ENCODE data around the gene PRKCD. TPM values are rescaled to one million over a fixed set of nuclear protein-coding genes. Genes with fewer than 3 reads are reported as not detected.

The PRKCD gene
- total RNA-seq, 1 donor from 2014 or later, result 10.6 TPM

DNA sequence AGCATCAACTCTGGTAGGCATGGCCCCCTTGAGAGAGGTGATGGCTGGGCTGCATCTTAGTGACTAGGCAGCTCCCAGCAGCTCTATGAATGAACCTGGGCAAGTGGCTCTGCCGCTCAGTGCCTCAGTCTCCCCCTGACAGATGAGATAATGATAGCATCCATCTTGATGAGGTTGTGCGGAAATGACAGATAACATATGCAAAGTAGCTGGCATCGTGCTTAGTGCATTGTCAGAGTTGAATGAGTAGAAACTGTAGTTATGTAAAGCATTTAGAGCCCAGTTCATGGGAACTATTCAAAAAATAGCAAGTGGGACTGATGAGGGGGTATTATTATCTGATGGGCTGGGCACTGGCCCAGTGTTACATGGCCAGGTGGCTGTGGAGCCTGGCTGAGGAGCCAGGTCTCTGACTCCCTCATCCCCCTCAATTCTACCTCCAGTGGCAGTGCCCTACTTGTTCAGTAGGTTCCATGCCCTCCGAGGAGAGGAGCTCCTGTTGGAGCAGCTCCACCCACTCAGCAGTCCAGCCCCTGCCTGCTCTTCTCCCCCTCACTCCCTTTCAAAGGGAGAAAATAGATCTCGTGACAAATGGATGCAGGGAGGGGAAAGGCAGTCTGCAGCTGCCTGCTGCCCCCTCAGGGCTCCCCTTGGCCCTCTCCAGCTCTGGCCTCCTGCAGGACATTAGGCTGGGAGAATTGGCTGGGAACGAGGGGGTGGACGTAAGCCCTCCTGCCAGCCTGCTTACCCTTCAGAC, 6.6 kb downstream of the PRKCD start:
- intact Hi-C loops (cut with DNase I), result loop anchor here (10.0 kb wide), 1 partner anchor 633 kb away; the partner anchor contains the start of genes NT5DC2 and UQCC5

DNA sequence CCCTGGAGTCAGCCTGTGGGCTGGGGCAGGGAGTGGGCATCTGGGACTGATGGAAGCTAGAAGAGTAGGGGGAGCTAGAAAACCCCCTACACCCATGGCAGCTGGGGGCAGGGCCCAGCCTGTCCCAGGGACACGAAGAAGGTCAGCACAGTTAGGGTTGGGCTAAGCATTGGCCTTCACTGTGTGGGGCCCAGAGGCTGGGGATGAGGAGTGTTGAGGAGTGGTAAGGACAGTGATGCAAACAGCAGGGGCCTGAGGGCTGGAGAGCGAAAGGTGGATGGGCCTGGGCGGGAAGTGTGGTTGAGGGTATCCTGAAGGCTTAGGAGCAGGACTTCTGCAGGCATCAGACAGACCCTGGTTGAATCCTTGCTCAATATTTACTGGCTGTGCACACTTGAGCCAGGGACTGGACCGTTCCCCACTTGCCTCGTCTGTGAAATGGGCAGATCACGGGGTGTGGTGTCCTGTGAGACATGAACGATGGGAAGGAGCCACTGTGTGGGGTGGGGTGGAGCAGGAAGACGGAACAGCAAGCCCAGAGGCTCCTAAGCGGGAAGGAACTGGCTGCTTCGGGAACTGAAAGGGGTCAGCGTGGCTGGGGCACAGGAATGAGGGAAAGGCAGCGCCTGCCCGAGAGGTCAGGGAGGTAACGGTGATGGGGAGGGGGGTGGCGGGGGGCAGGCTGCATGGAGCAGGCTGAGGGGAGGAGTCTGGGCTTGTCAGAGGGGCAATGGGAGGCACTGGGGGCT, 7.3 kb downstream of the PRKCD start:
- intact Hi-C loops (cut with DNase I), result loop anchor here (10.0 kb wide), 1 partner anchor 634 kb away; the partner anchor contains the start of genes NT5DC2 and UQCC5
- DNase-seq (ENCODE audit: low spot score), result no peak

More for the DNA sequence above, 6.6 kb downstream of the PRKCD start:
- DNase-seq (ENCODE audit: low spot score), result no peak

DNA sequence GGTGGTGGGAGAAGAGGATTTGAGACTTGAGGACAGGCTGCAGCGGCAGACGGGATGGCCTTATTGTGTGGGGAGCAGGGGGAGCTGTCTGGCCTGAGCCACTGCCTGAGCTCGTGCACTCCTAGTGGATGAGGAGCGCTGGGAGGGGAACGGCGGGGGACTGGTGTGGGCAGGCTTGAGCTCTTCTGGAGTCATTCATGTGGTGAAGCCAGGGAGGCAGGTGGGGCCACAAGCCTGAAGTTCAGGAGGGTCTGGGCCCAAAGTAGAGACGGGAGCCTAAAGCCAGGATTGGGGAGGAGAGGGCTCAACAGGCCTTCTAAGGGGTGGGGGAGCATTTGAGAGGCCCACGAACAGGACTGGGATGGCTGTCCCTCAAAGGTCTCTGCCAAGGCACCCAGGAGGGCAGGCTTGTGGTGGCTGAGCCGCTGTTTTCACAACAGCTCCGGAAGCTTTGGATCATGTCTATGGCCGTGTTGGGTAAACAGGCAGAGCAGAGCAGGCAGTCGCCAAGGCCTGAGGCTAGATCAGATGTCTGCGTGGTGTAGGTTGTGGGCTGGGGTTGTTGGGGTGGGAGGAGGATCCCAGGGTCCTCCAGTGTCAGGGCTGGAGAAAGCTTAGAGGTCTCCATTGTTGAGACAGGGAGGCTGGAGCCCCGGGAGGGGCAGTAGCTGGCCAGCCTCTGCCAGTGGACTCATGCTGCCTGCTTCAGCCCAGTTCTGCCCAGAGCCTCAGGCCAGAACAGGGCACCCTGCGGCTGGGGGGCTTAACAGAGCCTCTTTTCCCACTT, 8.2 kb downstream of the PRKCD start:
- intact Hi-C loops (cut with DNase I), result loop anchor here (10.0 kb wide), 1 partner anchor 634 kb away; the partner anchor contains the start of genes NT5DC2 and UQCC5
- DNase-seq (ENCODE audit: low spot score), result no peak

DNA sequence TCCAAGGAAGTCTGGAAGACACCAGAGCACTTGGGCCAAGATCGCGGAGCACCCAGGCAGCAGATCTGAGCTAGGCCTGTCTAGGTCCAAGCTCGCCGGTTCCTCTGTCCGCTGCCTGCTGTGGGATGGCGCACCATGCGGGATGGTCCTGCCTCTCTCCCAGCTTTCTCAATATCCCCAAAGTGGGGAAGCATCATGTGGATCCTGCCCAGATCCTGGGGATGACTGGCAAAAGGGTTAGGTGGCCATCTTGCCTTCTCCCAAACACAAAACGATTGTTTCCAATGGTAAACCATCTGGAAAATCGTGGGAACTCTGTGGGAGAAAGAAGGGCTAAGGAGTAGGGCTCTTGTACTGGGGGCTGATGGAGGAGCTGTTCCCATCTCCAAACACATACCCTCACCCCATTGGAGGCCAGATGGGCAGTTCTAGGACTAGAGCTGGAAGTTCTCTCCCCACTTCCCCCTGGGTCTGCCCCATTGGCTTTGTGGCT, 8.9 kb downstream of the PRKCD start:
- DNase-seq (ENCODE audit: low spot score), result no peak
- intact Hi-C loops (cut with DNase I), result loop anchor here (10.0 kb wide), 1 partner anchor 635 kb away; the partner anchor contains the start of genes NT5DC2 and UQCC5

DNA sequence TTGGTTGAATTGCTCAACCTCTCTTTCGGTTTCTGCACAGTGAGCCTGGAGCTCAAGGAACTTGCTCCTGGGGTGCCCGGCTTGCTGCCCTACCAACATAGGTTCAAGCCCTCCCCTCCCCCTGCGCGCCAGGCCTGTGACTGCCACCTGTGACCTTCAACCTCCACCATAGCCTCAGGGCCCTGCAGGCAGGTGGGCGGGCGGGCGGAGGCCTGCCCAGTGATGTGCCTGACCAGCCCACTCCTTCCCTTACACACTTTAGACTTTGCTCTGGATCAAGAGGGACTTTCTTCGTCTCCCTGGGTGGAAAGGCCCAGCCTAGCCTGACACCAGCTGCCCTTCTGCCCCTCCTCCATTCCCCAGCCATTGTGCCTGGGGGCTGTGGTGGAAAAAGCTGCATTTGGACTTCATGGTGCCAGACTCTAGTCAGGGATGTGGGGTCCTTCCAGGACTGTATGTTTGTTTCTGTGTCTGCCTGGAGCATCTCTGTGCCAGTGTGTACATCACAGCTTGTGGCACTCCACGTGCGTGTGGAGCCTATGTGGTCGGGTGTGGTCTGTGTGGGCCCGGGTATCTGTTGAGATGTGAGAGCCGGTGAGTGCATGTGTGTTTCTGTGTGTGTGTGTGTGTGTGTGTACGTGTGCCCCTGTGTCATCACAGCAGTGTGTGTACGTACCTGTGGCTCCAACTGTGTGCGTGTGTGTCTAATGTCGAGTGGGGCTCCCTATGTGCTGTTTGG, 9.5 kb downstream of the PRKCD start:
- no peak for DNase-seq (ENCODE audit: low spot score)
- intact Hi-C loops (cut with DNase I), result no loop called here

DNA sequence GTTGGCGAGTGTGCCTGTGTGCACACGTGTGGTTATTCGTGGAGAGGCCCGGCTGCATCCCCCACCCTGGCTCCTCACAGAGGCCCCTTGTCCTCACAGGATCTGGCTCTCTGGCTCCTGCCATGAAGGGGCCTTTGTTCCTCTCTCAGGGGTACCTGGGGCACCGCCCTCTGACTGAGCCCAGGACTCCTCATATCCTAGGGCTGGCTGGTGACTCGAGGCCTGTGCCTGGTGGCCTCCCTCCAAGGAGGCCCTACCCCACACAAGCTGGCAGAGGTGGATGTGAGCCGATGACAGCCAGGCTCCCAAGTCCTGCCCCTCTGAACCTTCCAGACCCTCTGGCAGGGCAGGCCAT, 10.0 kb downstream of the PRKCD start:
- no peak for DNase-seq (ENCODE audit: low spot score)
- intact Hi-C loops (cut with DNase I), result no loop called here

DNA sequence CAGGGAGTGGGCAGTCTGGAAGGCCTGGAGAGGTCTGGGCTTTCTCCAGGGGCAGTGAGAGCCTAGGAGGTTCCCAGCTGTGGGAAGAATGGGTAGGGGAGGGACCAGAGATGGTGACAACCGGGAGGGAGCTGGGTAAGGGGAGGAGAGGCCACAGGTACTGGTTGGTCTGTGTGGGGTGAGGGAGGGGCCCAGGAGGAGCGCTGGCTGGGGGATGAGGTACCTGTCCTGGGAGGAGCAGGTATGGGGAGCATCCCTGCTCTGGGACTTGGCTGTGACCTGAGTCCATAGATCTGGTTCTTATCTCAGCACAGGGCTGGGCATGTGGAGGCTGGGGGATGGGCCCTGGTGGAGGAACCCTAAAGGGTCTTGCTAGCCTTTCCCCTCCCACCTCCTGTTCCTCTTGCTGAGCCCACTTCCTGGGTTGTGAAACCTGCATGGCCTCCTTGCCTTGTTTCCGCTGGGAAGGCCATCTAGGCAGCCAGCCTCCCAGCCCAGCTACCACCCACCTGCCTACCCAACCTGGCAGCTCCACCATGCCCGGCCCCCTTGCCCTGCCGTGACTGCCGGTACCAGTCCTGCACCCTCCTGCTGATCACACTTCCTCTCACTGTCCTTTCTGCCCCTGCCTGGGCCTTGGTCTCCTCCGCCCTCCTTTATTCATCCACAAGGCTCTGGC, 11.0 kb downstream of the PRKCD start:
- intact Hi-C loops (cut with DNase I), result no loop called here
- DNase-seq (ENCODE audit: low spot score), result no peak

DNA sequence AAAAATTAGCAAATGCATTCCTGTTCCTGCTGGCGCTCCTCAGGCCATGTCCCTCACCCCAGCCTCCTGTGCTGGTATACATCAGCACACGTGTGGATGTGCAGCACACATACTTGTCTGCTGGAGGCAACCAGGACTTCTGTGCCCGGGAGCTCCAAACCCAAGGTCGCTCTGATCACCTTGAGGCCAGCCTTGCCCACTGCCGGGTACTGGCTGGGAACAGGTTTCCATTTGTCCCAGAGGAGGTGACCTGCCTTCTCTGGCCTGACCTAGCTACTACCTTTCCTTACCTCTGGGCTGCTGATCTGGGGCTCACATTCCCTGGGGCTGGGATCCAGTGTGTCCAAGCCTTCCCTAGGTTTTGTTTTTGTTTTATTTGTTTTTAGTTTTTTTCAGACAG, 12.1 kb downstream of the PRKCD start:
- intact Hi-C loops (cut with DNase I), result no loop called here
- no peak for DNase-seq (ENCODE audit: low spot score)

DNA sequence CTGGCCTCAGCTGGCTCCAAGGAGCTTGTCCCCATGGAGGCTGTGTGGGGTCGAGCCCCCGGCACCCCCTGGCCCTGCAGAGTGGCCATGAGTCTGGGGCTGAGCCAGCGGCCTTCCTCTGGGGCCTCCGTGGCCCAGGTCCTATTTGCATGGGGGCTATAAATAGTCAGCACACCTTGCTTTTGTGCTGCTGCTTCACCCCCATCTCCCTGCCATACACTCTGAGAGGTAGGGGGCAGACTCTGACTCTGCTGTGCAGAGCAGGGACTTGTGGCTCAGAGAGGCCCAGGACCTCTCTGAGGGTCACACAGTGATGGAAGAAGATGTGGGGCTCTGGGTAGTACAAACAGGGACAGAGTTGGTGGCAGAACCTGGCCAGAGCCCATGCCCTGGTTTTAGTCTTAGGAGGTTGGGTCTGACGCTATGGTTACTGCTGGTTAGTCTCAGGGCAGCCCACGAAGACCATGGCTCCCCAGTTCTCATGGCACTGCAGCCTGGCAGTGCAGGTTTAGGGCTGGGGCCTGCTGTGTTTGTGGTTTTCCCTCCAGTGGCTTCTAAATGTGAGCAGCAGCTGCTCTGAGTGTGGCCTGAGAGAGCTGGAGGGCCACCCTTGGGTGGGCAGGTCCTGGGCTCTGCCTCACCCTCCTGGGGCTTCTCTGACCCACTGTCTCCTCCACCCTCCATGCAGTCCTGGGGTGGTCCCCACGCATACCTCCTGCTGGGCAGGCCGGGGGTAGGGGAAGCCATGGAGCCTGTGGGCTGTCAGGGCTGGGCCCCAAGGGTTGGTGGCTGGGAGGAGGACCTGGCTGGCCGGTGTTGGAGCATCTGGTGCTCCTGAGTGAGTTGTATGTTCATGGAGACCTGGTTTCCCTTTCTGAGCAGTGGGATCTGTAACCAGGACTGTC, 13.6 kb downstream of the PRKCD start:
- intact Hi-C loops (cut with DNase I), result no loop called here
- no peak for DNase-seq (ENCODE audit: low spot score)

DNA sequence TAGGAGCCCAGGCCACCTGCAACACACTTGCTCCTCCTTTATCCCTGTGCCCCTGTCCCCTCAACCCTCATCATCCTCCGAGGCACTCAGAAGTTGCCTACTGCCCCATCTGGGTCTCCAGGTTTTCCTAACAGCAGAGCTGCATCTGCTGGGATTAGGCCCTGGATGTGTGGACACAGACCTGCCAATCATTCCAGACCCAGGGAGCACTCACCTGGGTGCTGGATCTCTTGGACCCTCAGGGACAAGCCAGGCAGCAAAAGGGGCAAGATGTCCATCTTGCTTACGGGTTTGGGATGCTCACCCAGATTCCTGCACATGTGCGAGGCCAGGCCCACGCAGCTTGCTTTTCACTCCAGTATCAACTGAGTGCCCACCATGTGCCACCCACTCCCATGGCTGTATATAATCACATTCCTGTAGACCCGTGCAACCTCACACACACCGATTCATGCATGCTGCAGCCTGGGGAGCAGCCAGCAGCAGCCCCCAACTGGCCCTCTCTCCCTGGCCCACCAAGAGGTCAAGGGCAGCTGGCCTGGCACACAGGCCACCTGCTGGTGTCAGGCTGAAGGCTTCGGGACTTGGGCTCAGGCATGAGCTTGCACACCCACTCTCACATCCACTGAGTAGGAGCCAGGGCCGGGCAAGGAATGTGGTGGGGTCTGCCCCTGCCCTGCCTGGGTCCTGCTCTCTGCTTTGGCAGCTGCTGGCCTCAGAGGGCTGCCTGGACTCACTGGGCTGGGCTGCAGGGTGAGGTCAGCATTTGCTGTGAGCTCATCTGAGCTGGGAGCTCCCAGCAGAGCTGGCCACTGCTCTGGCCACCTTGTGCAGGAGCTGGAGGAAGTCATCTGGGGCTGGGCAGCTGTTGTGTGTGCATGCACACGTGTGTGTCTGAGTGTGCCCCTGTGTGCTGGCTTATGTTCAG, 14.9 kb downstream of the PRKCD start:
- intact Hi-C loops (cut with DNase I), result no loop called here
- DNase-seq (ENCODE audit: low spot score), result no peak

DNA sequence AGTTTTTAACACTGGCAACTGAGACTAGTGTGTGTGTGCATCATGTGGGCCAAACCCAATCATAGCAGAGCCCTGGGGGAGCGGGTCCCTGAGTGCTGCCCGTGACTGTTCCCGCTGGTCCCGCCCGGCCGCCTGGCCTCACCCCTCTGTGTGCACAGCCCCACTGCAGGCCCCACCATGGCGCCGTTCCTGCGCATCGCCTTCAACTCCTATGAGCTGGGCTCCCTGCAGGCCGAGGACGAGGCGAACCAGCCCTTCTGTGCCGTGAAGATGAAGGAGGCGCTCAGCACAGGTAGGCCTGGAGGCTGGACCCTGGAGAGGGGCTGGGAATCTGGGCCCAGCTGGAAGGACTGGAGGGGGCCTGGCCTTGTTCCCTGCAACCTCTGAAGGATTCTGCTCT, 17.2 kb downstream of the PRKCD start:
- intact Hi-C loops (cut with DNase I), result no loop called here
- DNase-seq (ENCODE audit: low spot score), result no peak

DNA sequence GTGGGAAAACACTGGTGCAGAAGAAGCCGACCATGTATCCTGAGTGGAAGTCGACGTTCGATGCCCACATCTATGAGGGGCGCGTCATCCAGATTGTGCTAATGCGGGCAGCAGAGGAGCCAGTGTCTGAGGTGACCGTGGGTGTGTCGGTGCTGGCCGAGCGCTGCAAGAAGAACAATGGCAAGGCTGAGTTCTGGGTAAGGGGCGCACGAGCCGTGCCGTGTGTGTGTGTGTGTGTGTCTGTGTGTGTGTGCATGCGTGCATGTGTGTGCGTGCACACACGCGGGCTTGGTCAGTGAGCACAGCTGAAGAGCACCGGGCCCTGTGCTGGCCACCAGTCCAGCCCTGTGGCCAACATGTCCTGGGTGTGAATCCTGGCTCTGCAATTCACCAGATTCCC, 18.6 kb downstream of the PRKCD start:
- DNase-seq (ENCODE audit: low spot score), result no peak
- intact Hi-C loops (cut with DNase I), result no loop called here

DNA sequence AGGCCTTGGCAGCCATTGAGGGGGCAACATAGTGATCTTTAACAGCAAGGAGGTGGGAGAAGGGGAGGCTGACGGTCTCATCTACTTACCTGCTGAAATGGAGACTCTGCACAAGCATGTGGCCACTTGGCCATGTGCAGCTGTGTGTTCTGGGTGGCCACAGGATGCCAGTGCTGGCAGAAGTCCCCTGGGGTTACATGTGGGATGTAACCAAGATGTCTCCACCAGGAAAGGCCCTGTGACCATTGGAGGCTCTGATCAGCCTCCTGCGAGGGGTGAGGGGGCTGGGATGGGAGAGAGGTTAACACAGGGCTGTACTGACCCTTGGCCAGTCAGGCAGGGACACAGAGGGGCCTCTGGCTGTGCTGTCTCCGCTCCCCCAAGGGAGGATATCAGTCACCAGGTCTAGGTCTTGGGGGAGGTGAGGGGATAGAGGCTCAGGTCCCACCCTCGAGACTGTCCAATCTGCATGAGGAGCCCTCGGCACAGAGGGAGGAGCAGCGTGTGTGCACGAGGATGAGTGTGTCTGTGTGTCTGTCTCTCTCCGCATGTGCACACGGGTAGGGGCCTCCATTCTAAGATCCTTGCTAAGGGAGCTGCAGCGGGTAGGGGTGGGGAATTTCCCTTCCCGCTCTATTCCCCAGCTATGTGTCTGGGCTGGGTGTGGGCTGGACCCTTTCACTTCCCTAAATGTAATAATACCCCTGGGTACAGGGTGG, 19.5 kb downstream of the PRKCD start:
- no peak for DNase-seq (ENCODE audit: low spot score)
- intact Hi-C loops (cut with DNase I), result no loop called here

DNA sequence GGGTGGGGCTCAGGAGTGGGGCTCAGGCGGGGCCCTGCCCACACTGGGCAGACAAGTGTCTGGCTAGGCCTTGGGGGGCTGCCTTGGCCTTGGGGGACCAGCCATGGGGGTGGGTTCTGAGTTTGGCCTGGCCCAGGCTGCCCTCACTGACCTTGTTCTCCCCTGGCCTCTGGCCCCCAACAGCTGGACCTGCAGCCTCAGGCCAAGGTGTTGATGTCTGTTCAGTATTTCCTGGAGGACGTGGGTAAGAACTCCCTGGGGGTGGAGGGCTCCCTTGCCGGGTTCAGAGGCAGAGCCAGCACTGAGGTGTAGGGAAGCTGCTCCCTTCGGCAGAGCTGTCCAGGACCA, 20.0 kb downstream of the PRKCD start:
- intact Hi-C loops (cut with DNase I), result no loop called here
- DNase-seq (ENCODE audit: low spot score), result no peak

DNA sequence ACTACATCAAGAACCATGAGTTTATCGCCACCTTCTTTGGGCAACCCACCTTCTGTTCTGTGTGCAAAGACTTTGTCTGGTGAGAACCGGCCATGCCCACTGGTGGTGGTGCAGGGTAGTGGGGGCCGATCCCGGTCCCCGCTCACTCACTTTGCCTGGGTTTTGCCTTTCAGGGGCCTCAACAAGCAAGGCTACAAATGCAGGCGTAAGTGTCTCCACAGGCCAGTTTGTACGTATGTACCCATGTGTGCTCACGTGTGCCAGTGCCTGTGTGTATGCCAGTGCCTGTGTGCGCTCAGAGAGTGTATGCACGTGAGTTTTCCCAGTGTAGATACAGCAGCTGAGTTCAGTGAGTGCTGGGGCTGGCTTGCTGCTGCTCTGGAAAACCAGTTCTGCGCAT, 20.5 kb downstream of the PRKCD start:
- DNase-seq (ENCODE audit: low spot score), result no peak
- intact Hi-C loops (cut with DNase I), result no loop called here

DNA sequence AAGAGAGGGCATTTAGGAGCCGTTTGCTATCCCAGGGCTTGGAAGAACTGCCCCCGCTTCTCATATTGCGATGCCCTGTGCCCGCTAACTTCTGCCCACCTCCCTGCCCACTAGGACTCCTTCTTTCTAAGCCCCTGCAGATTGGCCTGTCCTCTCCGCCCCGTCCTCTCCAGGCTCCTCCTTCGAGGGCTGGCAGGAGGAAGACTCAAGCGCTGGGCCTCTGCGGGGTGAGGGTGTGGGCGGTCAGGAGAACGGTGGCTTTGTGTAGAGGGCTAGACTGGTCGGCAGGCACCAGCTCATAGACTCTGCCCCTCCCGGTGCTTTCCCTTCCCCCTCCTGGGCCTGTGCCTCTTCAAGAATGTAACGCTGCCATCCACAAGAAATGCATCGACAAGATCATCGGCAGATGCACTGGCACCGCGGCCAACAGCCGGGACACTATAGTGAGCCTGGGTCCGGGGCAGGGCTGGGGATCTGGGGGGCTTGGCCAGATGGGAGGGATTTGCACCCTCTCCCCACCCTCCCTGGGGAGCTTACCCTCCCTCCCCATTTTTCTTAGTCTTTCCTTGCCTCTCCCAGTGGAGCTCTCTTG, 21.9 kb downstream of the PRKCD start:
- intact Hi-C loops (cut with DNase I), result no loop called here
- no peak for DNase-seq (ENCODE audit: low spot score)

Measured in cardiac septum (tissue), 1 donor.